PC-9 (cell line): ENCODE measurements around the gene TTC28. TPM values are rescaled to one million over a fixed set of nuclear protein-coding genes. Genes with fewer than 3 reads are reported as not detected.
"Not testable (repeated sequence)": the region's sequence is repeated elsewhere in the genome, so short reads cannot be mapped to it uniquely, and the experiment has no call there.

Experiments
- BruUV-seq: library from RNA; stranded (reverse); fragments of 400-500 nt; replicated peaks from 2 replicates; lab custom pipeline; 2021; lab: Mats Ljungman, UMichigan
- CTCF ChIA-PET: fragments of 300-600 bp; sonication (Branson Sonifier 250); formaldehyde crosslinking; loops from one replicate; lab custom pipeline; 2022; ENCODE audit warnings: antibody characterized with exemption; lab: Charles Lee
- POLR2A ChIA-PET: fragments of 300-600 bp; sonication (Branson Sonifier 250); formaldehyde crosslinking; loops from one replicate; lab custom pipeline; 2022; ENCODE audit warnings: antibody characterized with exemption; ENCODE audit not compliant: unreplicated experiment; lab: Charles Lee
- DNase-seq, 2 experiments: peaks; one replicate each; pipeline versions ENCODE4 v3.0.0 to v3.0.0-alpha.2; 2015 to 2022; ENCODE audit warnings: mixed read lengths in 1 of 2
- H2AFZ ChIP-seq: fragments of 200-600 bp; sonication (generic); 2 replicates; pipeline ENCODE4 v1.8.1; 2017; ENCODE audit warnings: antibody characterized with exemption
- H3F3A ChIP-seq: fragments of 200-600 bp; sonication (generic); 2 replicates; pipeline ENCODE4 v1.8.1; 2017; ENCODE audit warnings: antibody characterized with exemption, mild to moderate bottlenecking, low read depth; ENCODE audit not compliant: insufficient read depth
- H3K27ac ChIP-seq: fragments of 200-600 bp; sonication (generic); 2 replicates; pipeline ENCODE4 v1.6.1; 2016; ENCODE audit warnings: mixed run types
- H3K27me3 ChIP-seq: fragments of 200-600 bp; sonication (generic); 2 replicates; pipeline ENCODE4 v1.6.1; 2016; ENCODE audit warnings: low read depth, mixed run types; ENCODE audit not compliant: insufficient read depth
- H3K36me3 ChIP-seq: fragments of 200-600 bp; sonication (generic); 2 replicates; pipeline ENCODE4 v1.6.1; 2016; ENCODE audit warnings: low read depth, mixed run types
- H3K4me1 ChIP-seq: fragments of 200-600 bp; sonication (generic); replicated peaks from 2 replicates; pipeline ENCODE4 v1.6.1; 2016; ENCODE audit warnings: mixed run types; ENCODE audit not compliant: insufficient read depth
- H3K4me2 ChIP-seq: fragments of 200-600 bp; sonication (generic); 2 replicates; pipeline ENCODE4 v1.6.1; 2017; ENCODE audit warnings: mixed run types
- H3K4me3 ChIP-seq: fragments of 200-600 bp; sonication (generic); 2 replicates; pipeline ENCODE4 v1.6.1; 2016; ENCODE audit warnings: mixed run types
- H3K79me2 ChIP-seq: fragments of 200-600 bp; sonication (generic); 2 replicates; pipeline ENCODE4 v1.6.1; 2017; ENCODE audit warnings: low read depth, mixed run types
- H3K9me2 ChIP-seq: fragments of 200-600 bp; sonication (generic); 2 replicates; pipeline ENCODE4 v1.8.1; 2017; ENCODE audit warnings: mild to moderate bottlenecking; ENCODE audit not compliant: insufficient read depth
- H3K9me3 ChIP-seq: fragments of 200-600 bp; sonication (generic); 2 replicates; pipeline ENCODE4 v1.8.1; 2016; ENCODE audit warnings: low read depth; ENCODE audit not compliant: insufficient read depth
- H4K20me1 ChIP-seq: fragments of 200-600 bp; sonication (generic); 2 replicates; pipeline ENCODE4 v1.8.1; 2017; ENCODE audit not compliant: insufficient read depth
- EZH2 ChIP-seq: fragments of 200-600 bp; sonication (generic); IDR thresholded peaks from 2 replicates; pipeline ENCODE4 v1.8.0; 2017; ENCODE audit warnings: antibody characterized with exemption, low read depth
- intact Hi-C: fragments of 100-400 bp; cut with micrococcal nuclease; formaldehyde crosslinking; loops from one replicate; pipeline ENCODE4 v1.10.0; 2022; ENCODE audit not compliant: unreplicated experiment
- total RNA-seq: library from RNA; stranded (reverse); gene quantifications from 2 replicates; pipeline ENCODE4 v1.2.3, GENCODE V29; 2021
- TF ChIP-seq, protein P1 (sequence below): fragments of 200-600 bp; sonication (generic); conservative IDR thresholded peaks from 2 replicates; pipeline ENCODE4 v1.6.1; 2017; ENCODE audit warnings: mixed run types, antibody characterized with exemption, mild to moderate bottlenecking, moderate library complexity

Gene TTC28
- total RNA-seq, 1 experiment from 2014 or later: 6.7 TPM

DNA sequence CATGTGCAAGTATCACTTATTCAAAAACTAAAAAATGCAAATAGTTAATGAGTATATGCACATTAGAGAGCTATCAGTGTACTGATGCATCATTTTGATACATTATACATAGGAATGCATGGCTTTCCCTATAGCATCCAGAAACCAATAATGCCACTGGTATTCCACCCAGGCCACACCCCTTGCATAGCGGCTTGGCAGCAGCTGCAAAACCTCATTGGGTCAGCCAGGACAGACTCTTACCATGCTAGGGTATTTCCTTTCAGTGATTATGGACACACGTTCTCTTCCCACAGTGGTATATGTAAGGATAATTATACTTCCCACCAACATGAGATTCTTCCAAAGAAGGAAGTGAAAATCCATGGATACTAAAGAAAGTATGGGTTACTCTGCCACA is 614.7 kb downstream of the TTC28 start:
- H3K4me3 ChIP-seq: no peak overlapping the region
- H3K36me3 ChIP-seq: no peaks in the 10 kb centered on the region
- TF ChIP-seq, protein P1, sequence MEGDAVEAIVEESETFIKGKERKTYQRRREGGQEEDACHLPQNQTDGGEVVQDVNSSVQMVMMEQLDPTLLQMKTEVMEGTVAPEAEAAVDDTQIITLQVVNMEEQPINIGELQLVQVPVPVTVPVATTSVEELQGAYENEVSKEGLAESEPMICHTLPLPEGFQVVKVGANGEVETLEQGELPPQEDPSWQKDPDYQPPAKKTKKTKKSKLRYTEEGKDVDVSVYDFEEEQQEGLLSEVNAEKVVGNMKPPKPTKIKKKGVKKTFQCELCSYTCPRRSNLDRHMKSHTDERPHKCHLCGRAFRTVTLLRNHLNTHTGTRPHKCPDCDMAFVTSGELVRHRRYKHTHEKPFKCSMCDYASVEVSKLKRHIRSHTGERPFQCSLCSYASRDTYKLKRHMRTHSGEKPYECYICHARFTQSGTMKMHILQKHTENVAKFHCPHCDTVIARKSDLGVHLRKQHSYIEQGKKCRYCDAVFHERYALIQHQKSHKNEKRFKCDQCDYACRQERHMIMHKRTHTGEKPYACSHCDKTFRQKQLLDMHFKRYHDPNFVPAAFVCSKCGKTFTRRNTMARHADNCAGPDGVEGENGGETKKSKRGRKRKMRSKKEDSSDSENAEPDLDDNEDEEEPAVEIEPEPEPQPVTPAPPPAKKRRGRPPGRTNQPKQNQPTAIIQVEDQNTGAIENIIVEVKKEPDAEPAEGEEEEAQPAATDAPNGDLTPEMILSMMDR: no peak
- no peak for TF ChIP-seq EZH2
- DNase-seq: no peak
- no peaks in the 10 kb centered on the region for H3F3A ChIP-seq
- no peaks in the 10 kb centered on the region for H3K4me1 ChIP-seq
- peaks cover 3% of the 10 kb centered on the region; the same call in 1 of the 2 replicates for H3K27me3 ChIP-seq
- H4K20me1 ChIP-seq: no peaks in the 10 kb centered on the region
- H3K79me2 ChIP-seq: no peaks in the 10 kb centered on the region
- POLR2A ChIA-PET: no interaction called here
- CTCF ChIA-PET: no interaction called here
- peaks cover 2% of the 10 kb centered on the region; the same call in 1 of the 2 replicates for H3K9me3 ChIP-seq
- H3K9me2 ChIP-seq: no peaks in the 10 kb centered on the region
- H3K27ac ChIP-seq: no peak overlapping the region
- no peak overlapping the region for H2AFZ ChIP-seq
- no TSS peak for BruUV-seq
- intact Hi-C loops: no loop called here
- H3K4me2 ChIP-seq: no peak overlapping the region

GRCh38 chr22:28063656-28064055 is 616.0 kb downstream of the TTC28 start:
- BruUV-seq: no TSS peak
- Histone ChIP-seq H3K27ac (no peak overlapping the region), H3K9me3 (peaks cover 2% of the 10 kb centered on the region; the same call in 1 of the 2 replicates), H3F3A (no peaks in the 10 kb centered on the region), H3K4me1 (no peaks in the 10 kb centered on the region), H3K9me2 (no peaks in the 10 kb centered on the region), H2AFZ (no peak overlapping the region), H4K20me1 (no peaks in the 10 kb centered on the region), H3K4me2 (no peak overlapping the region), H3K36me3 (no peaks in the 10 kb centered on the region), H3K4me3 (no peak overlapping the region), H3K79me2 (no peaks in the 10 kb centered on the region), H3K27me3 (peaks cover 3% of the 10 kb centered on the region; the same call in 1 of the 2 replicates)
- ChIA-PET POLR2A (no interaction called here), CTCF (no interaction called here)
- intact Hi-C loops: no loop called here
- TF ChIP-seq, protein P1: no peak
- no peak for TF ChIP-seq EZH2
- DNase-seq: no peak

GRCh38 chr22:28060594-28060993 is 619.0 kb downstream of the TTC28 start:
- intact Hi-C loops, H2AFZ ChIP-seq, H3K36me3 ChIP-seq, H3K27me3 ChIP-seq, H3K4me1 ChIP-seq, H3K4me2 ChIP-seq, H3K9me3 ChIP-seq, CTCF ChIA-PET, H3K9me2 ChIP-seq, DNase-seq, H3K4me3 ChIP-seq, H3F3A ChIP-seq, POLR2A ChIA-PET, H4K20me1 ChIP-seq, H3K27ac ChIP-seq, BruUV-seq, H3K79me2 ChIP-seq: not testable (repeated sequence)

DNA sequence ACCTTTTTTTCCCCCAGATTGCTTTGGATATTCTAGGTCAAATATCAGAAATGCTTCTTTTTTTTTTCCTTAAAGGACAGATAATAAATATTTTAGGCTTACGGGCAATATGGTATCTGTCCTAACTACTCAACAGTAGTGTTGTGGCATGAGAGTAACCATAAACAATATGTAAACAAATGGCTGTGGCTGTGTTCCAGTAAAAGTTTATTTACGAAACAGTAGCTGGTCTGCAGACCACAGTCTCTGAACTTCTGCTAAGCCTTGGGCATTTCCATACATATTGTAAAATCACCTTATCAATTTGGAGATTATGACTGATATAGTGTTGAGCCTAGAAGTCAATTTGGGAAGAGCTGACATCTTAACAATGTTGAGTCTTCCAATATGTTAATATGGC is 621.6 kb downstream of the TTC28 start:
- Histone ChIP-seq H3K79me2 (no peaks in the 10 kb centered on the region), H3K4me1 (no peaks in the 10 kb centered on the region), H3K4me3 (no peak overlapping the region), H3K4me2 (no peak overlapping the region), H3K36me3 (no peaks in the 10 kb centered on the region), H4K20me1 (no peaks in the 10 kb centered on the region), H3K9me3 (peaks cover 2% of the 10 kb centered on the region; the same call in 1 of the 2 replicates), H2AFZ (no peak overlapping the region), H3F3A (no peaks in the 10 kb centered on the region), H3K27me3 (no peaks in the 10 kb centered on the region), H3K27ac (no peak overlapping the region), H3K9me2 (no peaks in the 10 kb centered on the region)
- ChIA-PET POLR2A (interaction anchor here (0.7 kb wide), 1 partner anchor 274 kb away, joined by 10 read pairs; no protein-coding TSS in a partner anchor), CTCF (no interaction called here)
- BruUV-seq: no TSS peak
- TF ChIP-seq, protein P1: no peak
- TF ChIP-seq EZH2: no peak
- no peak for DNase-seq
- intact Hi-C loops: no loop called here
